Measurements from ENCODE around the gene WWOX.

WWOX gene

GRCh38 chr16:78524066-78524595 lies 424.7 kb downstream of the WWOX start:
- H3K79me2 ChIP-seq (ENCODE audit: insufficient read depth, low read depth): no peaks in the 10 kb centered on the region
- H2AFZ ChIP-seq (ENCODE audit: low read depth): no peak overlapping the region
- no peaks in the 10 kb centered on the region for H4K20me1 ChIP-seq (ENCODE audit: insufficient read depth)
- no peaks in the 10 kb centered on the region for H3K27me3 ChIP-seq (ENCODE audit: insufficient read depth, low read depth)
- no peak overlapping the region for H3K27ac ChIP-seq
- H3K4me3 ChIP-seq (IDR thresholded peaks at IDR 0.05; ENCODE audit: insufficient read depth, low read depth, low read length): no peak overlapping the region
- TF ChIP-seq CTCF (conservative IDR thresholded peaks at IDR 0.05; ENCODE audit: low read depth, low read length): no peak
- no peaks in the 10 kb centered on the region for H3K4me1 ChIP-seq (ENCODE audit: low read depth, poor library complexity, severe bottlenecking)
- no peaks in the 10 kb centered on the region for H3K36me3 ChIP-seq (ENCODE audit: insufficient read depth)
- no peak overlapping the region for H3K9ac ChIP-seq
- no peak overlapping the region for H3K4me2 ChIP-seq

- Histone ChIP-seq H3K9ac (no peak overlapping the region), H3K27ac (no peak overlapping the region), H3K4me3 (IDR thresholded peaks at IDR 0.05; ENCODE audit: insufficient read depth, low read depth, low read length) (no peak overlapping the region), H2AFZ (ENCODE audit: low read depth) (no peak overlapping the region), H3K27me3 (ENCODE audit: insufficient read depth, low read depth) (no peaks in the 10 kb centered on the region), H4K20me1 (ENCODE audit: insufficient read depth) (no peaks in the 10 kb centered on the region), H3K79me2 (ENCODE audit: insufficient read depth, low read depth) (no peaks in the 10 kb centered on the region), H3K4me1 (ENCODE audit: low read depth, poor library complexity, severe bottlenecking) (no peaks in the 10 kb centered on the region), H3K4me2 (no peak overlapping the region), H3K36me3 (ENCODE audit: insufficient read depth) (no peaks in the 10 kb centered on the region)
- TF ChIP-seq CTCF (conservative IDR thresholded peaks at IDR 0.05; ENCODE audit: low read depth, low read length): no peak
Measured at GRCh38 chr16:78528265-78528664, 428.8 kb downstream of the WWOX start.

GRCh38 chr16:78529881-78530280 lies 430.4 kb downstream of the WWOX start:
- Histone ChIP-seq H4K20me1 (ENCODE audit: insufficient read depth) (no peaks in the 10 kb centered on the region), H3K36me3 (ENCODE audit: insufficient read depth) (no peaks in the 10 kb centered on the region), H3K4me1 (ENCODE audit: low read depth, poor library complexity, severe bottlenecking) (no peaks in the 10 kb centered on the region), H3K9ac (no peak overlapping the region), H3K27me3 (ENCODE audit: insufficient read depth, low read depth) (no peaks in the 10 kb centered on the region), H3K4me2 (no peak overlapping the region), H3K4me3 (IDR thresholded peaks at IDR 0.05; ENCODE audit: insufficient read depth, low read depth, low read length) (no peak overlapping the region), H3K79me2 (ENCODE audit: insufficient read depth, low read depth) (no peaks in the 10 kb centered on the region), H3K27ac (no peak overlapping the region), H2AFZ (ENCODE audit: low read depth) (no peak overlapping the region)
- TF ChIP-seq CTCF (conservative IDR thresholded peaks at IDR 0.05; ENCODE audit: low read depth, low read length): no peak

- Histone ChIP-seq H2AFZ (ENCODE audit: low read depth) (no peak overlapping the region), H3K4me3 (IDR thresholded peaks at IDR 0.05; ENCODE audit: insufficient read depth, low read depth, low read length) (no peak overlapping the region), H3K9ac (no peak overlapping the region), H3K4me2 (no peak overlapping the region), H3K36me3 (ENCODE audit: insufficient read depth) (no peaks in the 10 kb centered on the region), H3K79me2 (ENCODE audit: insufficient read depth, low read depth) (no peaks in the 10 kb centered on the region), H3K4me1 (ENCODE audit: low read depth, poor library complexity, severe bottlenecking) (no peaks in the 10 kb centered on the region), H4K20me1 (ENCODE audit: insufficient read depth) (no peaks in the 10 kb centered on the region), H3K27ac (no peak overlapping the region), H3K27me3 (ENCODE audit: insufficient read depth, low read depth) (no peaks in the 10 kb centered on the region)
- TF ChIP-seq CTCF (conservative IDR thresholded peaks at IDR 0.05; ENCODE audit: low read depth, low read length): no peak
Measured at GRCh38 chr16:78530283-78530682, 430.8 kb downstream of the WWOX start.

Measured in KMS-11 (cell line).